Esophagus muscularis mucosa (tissue), 4 donors: ENCODE measurements around the gene ACSF3. TPM values are rescaled to one million over a fixed set of nuclear protein-coding genes. Genes with fewer than 3 reads are reported as not detected.

ENCODE experiments used
- DNase-seq: peaks from one replicate; pipeline ENCODE4 v3.0.0-alpha.2; 2017; ENCODE audit errors: extremely low spot score
- H3K27ac ChIP-seq, 4 donors: fragments of 200-600 bp; sonication (generic); replicated peaks in 1 of 4; 1 replicate in 3 of 4; 2 replicates in 1 of 4; pipeline ENCODE4 v1.5.1; 2016 to 2019; ENCODE audit warnings: mild to moderate bottlenecking in 1 of 4
- H3K27me3 ChIP-seq, 4 donors: fragments of 200-600 bp; sonication (generic); one replicate each; pipeline versions ENCODE4 v1.5.1 to v1.6.0; 2016 to 2019
- H3K36me3 ChIP-seq, 4 donors: fragments of 200-600 bp; sonication (generic); one replicate each; pipeline ENCODE4 v1.5.1; 2016 to 2019
- H3K4me1 ChIP-seq, 4 donors: fragments of 200-600 bp; sonication (generic); one replicate each; pipeline ENCODE4 v1.5.1; 2016 to 2019
- H3K4me3 ChIP-seq, 4 donors: fragments of 200-600 bp; sonication (generic); 1 replicate in 2 of 4; 2 replicates in 2 of 4; pipeline ENCODE4 v1.5.1; 2016 to 2019; ENCODE audit warnings: mild to moderate bottlenecking in 4 of 4, moderate library complexity in 1 of 4
- H3K9me3 ChIP-seq, 4 donors: fragments of 200-600 bp; sonication (generic); 1 replicate in 3 of 4; 2 replicates in 1 of 4; pipeline ENCODE4 v1.5.1; 2016 to 2019
- EP300 ChIP-seq: sonication (generic); formaldehyde crosslinking; IDR thresholded peaks from one replicate; pipeline ENCODE4 v1.6.1; 2017; ENCODE audit warnings: antibody characterized with exemption
- POLR2A ChIP-seq: fragments of 450-650 bp; IDR thresholded peaks from one replicate; pipeline ENCODE4 v1.6.1; 2017; ENCODE audit warnings: antibody characterized with exemption, moderate library complexity, mild to moderate bottlenecking, low read depth
- POLR2AphosphoS5 ChIP-seq, 2 donors: sonication (generic); formaldehyde crosslinking; IDR thresholded peaks; one replicate each; pipeline ENCODE4 v1.6.1; 2017; ENCODE audit warnings: antibody characterized with exemption in 2 of 2
- WGBS: methylation state at CpG from one replicate; pipeline ENCODE4 v1.1.5; 2018; 5-methylcytosine and 5-hydroxymethylcytosine counted together
- intact Hi-C: fragments of 100-400 bp; cut with DNase I; formaldehyde crosslinking; loops from one replicate; pipeline ENCODE4 v1.15.1; 2023
- total RNA-seq, 4 donors: library from RNA; depleted of rRNA; stranded (reverse); fragments of >200 nt; gene quantifications; one replicate each; pipeline versions ENCODE4 v1.1.0 to v1.2.1, GENCODE V29; 2016
- TF ChIP-seq, protein P1 (sequence below), 3 experiments: fragments of 200-600 bp in 2 of 3; fragments of 450-650 bp in 1 of 3; sonication (generic) in 2 of 3; IDR thresholded peaks; one replicate each; pipeline ENCODE4 v1.5.1; 2017 to 2019; ENCODE audit warnings: antibody characterized with exemption in 3 of 3, mild to moderate bottlenecking in 2 of 3, moderate library complexity in 1 of 3

ACSF3 gene
- total RNA-seq, 4 donors from 2014 or later: 23.5 to 29.8 (median 27.2) TPM

GRCh38 chr16:89074803-89075688 is 18.6 kb upstream of the ACSF3 start:
- intact Hi-C loops: no loop called here
- Histone ChIP-seq H3K4me3 (no peak overlapping the region), H3K36me3 (no peaks in the 10 kb centered on the region), H3K9me3 (no peaks in the 10 kb centered on the region), H3K27ac (no peak overlapping the region), H3K27me3 (peaks cover 0 to 35% (median 0%) of the 10 kb centered on the region in 4 donors), H3K4me1 (peaks cover 0 to 8% (median 0%) of the 10 kb centered on the region in 4 donors)
- DNase-seq: no peak
- no peak for TF ChIP-seq POLR2AphosphoS5 (IDR thresholded peaks at IDR 0.05)
- no peak for TF ChIP-seq EP300
- TF ChIP-seq, protein P1, sequence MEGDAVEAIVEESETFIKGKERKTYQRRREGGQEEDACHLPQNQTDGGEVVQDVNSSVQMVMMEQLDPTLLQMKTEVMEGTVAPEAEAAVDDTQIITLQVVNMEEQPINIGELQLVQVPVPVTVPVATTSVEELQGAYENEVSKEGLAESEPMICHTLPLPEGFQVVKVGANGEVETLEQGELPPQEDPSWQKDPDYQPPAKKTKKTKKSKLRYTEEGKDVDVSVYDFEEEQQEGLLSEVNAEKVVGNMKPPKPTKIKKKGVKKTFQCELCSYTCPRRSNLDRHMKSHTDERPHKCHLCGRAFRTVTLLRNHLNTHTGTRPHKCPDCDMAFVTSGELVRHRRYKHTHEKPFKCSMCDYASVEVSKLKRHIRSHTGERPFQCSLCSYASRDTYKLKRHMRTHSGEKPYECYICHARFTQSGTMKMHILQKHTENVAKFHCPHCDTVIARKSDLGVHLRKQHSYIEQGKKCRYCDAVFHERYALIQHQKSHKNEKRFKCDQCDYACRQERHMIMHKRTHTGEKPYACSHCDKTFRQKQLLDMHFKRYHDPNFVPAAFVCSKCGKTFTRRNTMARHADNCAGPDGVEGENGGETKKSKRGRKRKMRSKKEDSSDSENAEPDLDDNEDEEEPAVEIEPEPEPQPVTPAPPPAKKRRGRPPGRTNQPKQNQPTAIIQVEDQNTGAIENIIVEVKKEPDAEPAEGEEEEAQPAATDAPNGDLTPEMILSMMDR (IDR thresholded peaks at IDR 0.05): no peak
- no peak for TF ChIP-seq POLR2A
- 93% methylated on average over 19 of the region's 37 CpGs for WGBS

DNA sequence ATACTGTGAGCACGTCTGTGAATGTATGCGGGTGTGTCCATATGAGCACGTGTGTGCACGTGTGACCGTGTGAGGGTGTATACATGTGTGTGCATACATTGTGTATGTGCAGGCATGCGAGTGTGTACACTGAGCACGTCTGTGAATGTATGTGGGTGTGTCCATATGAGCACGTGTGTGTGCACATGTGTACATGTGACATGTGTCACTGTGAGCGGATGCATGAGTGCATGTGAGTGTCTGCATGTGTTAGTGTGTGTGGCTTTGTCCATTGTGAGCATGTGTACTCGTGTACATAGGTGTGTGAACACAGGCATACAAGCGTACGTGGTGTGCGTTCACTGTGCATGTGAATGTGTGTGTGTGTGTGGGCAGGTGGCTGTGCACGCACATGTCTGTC is 17.5 kb upstream of the ACSF3 start:
- Histone ChIP-seq H3K4me3 (no peak overlapping the region), H3K27ac (no peak overlapping the region), H3K27me3 (peaks cover 0 to 24% (median 0%) of the 10 kb centered on the region in 4 donors), H3K36me3 (no peaks in the 10 kb centered on the region), H3K4me1 (peaks cover 0 to 8% (median 0%) of the 10 kb centered on the region in 4 donors), H3K9me3 (no peaks in the 10 kb centered on the region)
- intact Hi-C loops: no loop called here
- TF ChIP-seq EP300 (no peak), POLR2A (no peak), POLR2AphosphoS5 (IDR thresholded peaks at IDR 0.05) (no peak)
- TF ChIP-seq, protein P1 (IDR thresholded peaks at IDR 0.05): no peak
- no peak for DNase-seq
- 94% methylated on average over 14 of the region's 14 CpGs for WGBS

GRCh38 chr16:89077076-89077475 is 16.6 kb upstream of the ACSF3 start:
- Histone ChIP-seq H3K4me1 (peaks cover 0 to 7% (median 0%) of the 10 kb centered on the region in 4 donors), H3K27ac (no peak overlapping the region), H3K27me3 (peaks cover 0 to 15% (median 0%) of the 10 kb centered on the region in 4 donors), H3K4me3 (no peak overlapping the region), H3K36me3 (no peaks in the 10 kb centered on the region), H3K9me3 (no peaks in the 10 kb centered on the region)
- intact Hi-C loops: no loop called here
- no peak for TF ChIP-seq POLR2AphosphoS5 (IDR thresholded peaks at IDR 0.05)
- TF ChIP-seq POLR2A: no peak
- TF ChIP-seq, protein P1 (IDR thresholded peaks at IDR 0.05): no peak
- no peak for TF ChIP-seq EP300
- DNase-seq: no peak
- 91% methylated on average over 15 of the region's 16 CpGs for WGBS

DNA sequence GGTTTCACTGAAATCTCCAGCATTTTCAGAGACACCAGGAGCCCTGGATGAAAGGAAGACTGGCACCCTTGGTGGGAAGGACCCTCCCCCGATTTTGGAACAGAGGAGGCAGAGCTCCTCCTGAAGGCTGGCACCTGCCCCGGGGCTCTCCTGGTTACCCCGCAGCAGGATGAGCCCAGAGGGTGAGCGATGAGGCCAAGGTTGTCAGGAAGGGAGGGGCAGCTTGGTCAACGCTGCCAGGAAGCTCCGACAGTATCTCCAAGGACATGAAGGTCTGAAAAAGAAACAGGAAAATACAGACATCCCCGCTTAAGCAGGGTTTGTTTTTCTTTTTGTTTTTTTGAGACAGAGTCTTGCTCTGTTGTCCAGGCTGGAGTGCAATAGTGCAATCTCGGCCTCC is 15.5 kb upstream of the ACSF3 start:
- no peaks in the 10 kb centered on the region for H3K9me3 ChIP-seq
- H3K4me1 ChIP-seq: no peaks in the 10 kb centered on the region
- TF ChIP-seq POLR2A: no peak
- no peak for TF ChIP-seq POLR2AphosphoS5 (IDR thresholded peaks at IDR 0.05)
- no peak for TF ChIP-seq EP300
- TF ChIP-seq, protein P1 (IDR thresholded peaks at IDR 0.05): no peak
- no peaks in the 10 kb centered on the region for H3K36me3 ChIP-seq
- H3K4me3 ChIP-seq: no peak overlapping the region
- no peak for DNase-seq
- no peak overlapping the region for H3K27ac ChIP-seq
- intact Hi-C loops: no loop called here
- peaks cover 0 to 4% (median 0%) of the 10 kb centered on the region in 4 donors for H3K27me3 ChIP-seq
- WGBS: 76% methylated on average over 8 of the region's 8 CpGs
